ENCODE measurements around the gene KIF17.
A peak's percentile ranks its signal among the peaks of the same experiment; 100 is the strongest.
"Not testable (repeated sequence)": the region's sequence is repeated elsewhere in the genome, so short reads cannot be mapped to it uniquely, and the experiment has no call there.

The KIF17 gene

DNA sequence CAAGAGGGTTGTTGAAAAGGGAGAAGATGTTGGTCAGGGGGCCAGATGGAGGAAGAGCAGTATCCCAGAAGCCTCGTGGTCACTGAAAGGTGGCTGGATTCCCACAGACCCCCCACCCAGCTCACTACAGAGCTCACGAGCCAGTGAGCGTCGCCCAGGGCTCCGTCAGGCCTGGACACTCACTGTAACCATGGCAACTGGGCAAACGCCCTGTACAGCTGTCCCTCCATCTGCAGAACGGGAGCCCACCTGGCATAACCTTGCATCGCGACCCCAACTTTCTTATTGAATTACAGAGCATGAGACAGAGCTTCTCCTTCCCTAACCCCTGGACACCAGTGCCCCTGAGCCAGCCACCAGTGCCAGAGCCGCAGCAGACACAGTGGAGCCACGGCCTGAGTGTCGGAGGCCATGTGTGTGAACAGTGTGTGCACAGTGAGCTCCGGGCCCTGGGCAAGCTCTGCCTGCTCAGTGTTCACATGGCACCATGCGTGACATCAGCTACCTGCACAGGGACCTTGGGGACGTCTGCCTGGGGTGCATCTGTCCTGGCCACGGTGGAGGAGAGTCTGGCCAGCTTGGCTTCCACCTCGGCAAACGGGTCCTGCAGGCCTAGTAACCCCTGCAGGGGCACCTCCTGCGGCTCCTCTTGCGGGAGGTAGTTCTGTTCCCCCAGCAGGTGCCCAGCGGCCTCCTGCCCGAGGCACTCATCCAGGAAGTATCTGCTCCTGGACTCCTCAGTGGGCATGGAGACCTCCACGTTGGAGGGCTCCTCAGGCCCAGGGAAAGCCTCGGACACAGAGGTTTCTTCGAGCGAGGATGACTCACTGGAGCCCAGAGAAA lies 30.7 kb downstream of the KIF17 start:
- DNase-seq (ENCODE audit: low read depth): no peak

DNA sequence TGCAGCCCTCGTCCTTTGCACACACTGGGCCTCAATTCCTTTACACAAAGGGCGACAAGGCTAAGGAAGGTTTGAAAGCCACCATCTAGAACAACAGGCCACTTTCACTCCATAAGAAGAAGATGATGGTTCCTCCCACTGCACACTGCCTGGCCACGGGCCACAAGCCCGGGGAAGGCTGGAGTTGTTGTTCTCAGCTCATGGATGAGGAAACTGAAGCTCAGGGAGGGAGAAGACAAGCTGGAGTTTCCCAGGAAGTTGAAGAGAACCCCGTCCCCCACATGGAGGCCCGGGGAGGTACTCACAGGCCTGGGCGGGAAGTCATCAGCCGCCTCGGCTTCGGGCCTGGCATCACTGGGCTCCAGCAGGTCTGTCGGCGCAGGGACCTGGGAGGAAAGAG lies 32.1 kb downstream of the KIF17 start:
- DNase-seq (ENCODE audit: low read depth): no peak

DNA sequence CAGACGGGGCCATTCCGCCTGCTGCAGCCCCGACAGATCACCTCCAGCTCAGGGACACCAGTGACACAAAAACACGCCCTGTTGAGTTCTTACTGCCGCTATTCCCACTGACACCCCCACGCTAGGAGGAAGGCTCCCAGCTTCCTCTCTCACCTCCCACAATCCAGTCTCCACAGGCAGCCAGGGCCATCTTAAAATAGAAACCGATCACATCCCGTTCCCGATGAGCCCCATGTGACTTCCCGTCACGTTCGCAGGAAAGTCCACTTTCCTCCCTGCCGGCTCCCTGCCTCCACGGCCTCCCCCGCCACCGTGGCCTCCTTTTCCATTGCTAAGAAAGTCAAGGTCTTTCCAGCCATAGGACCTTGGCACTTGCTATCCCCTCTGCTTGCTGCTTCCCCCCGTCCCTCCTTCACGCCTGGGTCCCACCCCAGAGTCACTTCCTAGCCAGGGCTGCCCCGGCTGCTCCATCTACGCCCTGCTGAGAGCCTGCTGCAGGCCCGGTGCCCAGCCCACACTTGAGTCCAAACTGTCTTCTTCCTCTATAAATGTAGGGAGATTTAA lies 32.6 kb downstream of the KIF17 start:
- DNase-seq (ENCODE audit: low read depth): no peak

DNA sequence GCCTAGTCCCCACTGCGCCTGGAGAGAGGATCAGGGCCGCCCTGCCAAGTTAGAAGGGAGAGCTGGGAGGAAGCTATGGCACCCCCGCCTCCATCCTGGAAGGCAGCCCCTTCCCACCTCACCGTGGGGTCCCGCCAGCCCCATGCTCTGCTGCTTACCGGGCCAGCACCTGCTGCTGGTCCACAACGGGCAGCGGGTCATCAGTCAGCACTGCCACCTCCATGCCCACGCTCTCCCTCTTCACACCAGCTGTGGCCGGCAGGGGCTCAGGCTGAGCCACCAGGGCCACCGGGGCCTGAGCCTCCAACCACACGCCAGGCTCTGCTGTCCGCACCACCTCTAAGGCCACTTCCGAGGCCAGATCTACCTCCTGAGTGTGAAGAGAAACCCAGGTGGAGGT lies 33.2 kb downstream of the KIF17 start:
- no peak for DNase-seq (ENCODE audit: low read depth)

DNA sequence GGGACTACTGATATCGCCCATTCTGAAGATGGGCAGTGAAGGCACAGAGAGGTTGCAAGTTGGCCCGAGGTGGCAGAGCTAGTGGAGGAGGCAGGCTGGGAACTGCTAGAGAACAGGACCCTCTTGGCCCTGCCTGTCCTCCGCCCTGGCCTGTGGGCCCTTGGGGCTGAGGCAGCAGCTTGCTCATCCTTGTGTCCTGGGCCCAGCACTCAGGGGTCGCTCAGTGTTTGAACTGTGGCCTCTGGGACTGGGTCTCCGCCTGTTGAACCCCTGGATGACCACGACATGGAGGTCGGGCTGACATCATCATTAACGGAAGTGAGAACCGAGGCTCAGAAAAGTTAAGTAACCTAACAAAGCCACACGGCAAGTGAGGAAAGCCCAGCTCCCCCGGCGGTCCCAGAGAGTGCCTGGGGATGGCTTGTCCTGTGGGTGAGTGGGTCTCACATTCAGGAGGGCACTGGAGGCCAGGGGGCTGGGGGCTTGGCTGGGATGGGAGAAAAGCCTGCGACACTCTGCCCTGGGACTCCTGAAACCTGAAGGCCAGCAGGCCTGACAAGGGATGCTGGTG lies 33.7 kb downstream of the KIF17 start:
- DNase-seq (ENCODE audit: low read depth): no peak

DNA sequence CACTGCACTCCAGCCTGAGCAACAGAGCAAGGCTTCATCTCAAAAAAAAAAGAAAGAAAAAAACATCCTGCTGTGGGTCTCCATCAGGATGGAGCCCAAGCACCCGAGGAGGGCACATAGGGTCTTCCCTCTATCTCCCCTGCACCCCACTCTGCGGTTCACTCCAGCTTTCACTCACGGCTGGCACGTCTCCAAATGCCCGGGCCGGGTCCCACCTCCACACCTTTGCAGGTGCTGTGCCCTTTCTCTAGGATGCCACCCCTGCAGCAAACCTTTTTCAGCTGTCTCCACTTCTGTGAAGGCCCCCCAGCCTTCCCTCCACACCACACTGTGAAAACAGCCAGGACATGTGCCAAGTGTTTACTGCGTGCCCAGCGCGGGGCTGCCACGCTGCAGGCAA lies 34.2 kb downstream of the KIF17 start:
- DNase-seq (ENCODE audit: low read depth): no peak

DNA sequence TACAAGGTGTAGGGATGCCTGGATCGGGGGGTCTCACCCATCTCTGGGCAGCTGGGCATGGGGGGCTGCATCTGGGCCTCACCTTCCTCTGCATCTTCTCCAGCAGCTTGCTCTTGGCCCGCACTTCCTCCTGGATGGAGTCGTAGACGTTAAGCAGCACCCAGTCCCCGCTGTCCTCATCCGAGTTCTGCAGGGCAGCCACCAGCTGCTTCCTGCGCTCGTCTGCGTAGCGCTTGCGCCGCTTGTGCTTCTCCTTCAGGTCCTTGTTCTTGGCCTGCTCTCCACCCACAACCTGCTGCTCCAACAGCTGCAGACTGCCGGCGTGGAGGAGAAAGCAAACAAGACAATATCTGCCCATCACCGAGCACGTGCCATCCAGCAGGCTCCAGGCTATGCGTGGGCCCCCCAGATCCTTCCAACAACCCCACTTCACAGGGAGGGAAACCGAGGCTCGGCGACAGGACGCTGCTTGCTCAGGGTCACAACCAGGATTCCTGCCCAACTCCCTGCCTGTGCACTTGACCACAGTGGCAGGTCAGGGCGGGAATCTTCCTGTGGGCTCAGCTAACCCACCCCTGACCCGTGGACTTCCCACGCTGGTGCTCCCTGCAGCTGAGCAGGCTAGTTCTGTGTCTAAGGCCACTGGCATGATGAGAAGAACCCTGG lies 35.1 kb downstream of the KIF17 start:
- no peak for DNase-seq (ENCODE audit: low read depth)

DNA sequence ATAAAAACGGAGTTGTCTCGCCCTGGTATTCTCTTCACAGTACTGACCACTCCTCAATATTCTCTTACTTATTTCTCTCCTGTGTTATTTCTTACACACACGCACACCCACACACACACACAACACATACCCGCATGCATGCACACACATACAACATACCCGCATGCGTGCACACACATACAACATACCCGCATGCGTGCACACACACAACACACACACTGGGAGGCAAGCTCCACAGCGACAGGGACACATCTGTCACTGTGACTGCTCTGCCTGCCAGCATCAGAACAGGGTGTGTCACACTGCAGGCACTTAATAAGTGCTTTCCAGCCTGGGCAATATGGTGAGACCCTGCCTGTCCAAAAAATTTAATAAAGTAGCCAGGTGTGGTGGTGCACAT lies 35.8 kb downstream of the KIF17 start:
- no peak for DNase-seq (ENCODE audit: low read depth)

DNA sequence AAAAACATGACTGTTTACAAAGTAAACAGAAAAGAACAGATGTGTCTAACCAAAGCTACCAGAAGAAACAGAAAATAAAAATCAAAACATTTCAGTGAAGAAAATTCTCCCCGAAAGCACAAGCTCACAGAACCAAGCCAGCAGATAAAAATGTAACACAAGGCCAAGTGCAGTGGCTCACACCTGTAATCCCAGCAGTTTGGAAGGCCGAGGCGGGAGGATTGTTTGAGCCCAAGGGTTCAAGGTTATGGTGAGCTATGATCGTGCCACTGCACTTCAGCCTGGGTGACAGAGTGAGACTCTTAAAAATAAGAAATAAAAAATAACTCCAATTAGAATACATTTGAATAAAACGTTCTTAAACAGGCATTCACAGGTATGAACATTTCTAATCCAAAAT lies 37.5 kb downstream of the KIF17 start:
- no peak for DNase-seq (ENCODE audit: low read depth)

DNA sequence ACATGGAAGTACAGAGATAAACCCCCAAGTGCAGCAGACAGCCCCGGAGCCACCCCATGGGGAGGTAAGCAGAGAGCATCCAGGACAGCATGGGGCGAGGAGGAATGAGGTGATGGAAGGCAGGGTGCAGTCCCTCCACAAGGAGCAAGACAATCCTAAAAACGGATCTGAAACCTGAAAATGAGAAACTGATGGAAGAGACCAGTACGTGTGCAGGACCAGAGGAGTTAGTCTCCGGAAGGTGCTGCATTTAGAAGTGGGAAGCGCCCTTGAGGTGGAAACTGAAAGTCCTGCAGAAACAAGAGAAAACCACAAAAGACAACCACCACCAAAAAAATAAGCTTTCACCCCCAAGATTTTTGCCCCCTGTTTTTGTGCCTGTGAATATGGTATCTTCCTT lies 39.2 kb downstream of the KIF17 start:
- no peak for DNase-seq (ENCODE audit: low read depth)

DNA sequence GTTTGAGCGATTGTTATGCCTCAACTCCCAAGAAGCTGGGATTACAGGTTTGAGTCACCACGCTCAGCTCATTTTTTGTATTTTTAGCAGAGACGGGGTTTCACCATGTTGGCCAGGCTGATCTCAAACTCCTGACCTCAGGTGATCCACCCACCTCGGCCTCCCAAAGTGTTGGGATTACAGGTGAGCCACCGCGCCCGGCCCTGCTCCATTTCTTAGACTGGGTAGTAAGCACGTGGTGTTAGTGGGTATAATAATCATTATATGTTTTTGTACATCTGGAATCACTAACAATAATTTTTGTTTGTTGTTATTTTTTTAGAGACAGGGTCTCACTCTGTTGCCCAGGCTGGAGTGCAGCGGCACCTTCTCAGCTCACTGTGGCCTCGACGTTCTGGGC lies 44.2 kb downstream of the KIF17 start:
- not testable (repeated sequence) for DNase-seq (ENCODE audit: low read depth)

DNA sequence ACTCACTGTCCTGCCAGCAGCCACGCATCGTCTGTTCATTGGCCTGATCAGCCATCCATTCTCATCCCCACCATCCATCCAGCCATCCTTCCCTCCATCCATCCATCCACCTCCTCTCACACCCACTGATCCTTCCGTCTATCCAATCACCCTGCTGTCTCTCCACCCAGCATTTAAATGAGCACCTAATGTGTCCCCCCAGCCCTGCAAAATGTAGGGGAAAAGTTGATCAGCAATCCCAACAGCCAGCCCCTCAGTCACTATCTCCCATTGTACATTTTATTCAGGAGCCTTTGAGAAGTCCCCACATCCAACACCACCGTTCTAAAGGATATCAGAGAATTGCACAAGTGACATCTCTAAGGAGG lies 45.6 kb downstream of the KIF17 start:
- no peak for DNase-seq (ENCODE audit: low read depth)

DNA sequence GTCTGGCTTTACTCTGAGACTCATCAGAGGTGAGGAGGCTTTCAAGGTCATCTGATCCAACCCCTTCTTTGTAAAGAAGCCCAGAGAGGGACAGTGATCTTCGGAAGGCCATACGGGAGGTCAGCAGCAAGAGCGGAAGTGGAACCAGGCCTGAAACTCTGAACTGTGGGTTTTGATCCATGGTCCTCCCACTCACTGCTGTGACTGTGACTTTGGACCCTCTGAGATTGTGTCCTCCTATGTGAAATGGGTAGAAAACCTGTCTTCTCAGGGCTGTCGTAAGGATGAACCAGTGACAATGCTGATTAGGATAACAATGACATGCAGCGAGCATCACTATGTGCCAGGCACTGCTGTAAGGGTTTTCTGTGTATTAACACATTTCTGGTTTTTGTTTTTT lies 46.9 kb downstream of the KIF17 start:
- DNase-seq (ENCODE audit: low read depth): no peak

DNA sequence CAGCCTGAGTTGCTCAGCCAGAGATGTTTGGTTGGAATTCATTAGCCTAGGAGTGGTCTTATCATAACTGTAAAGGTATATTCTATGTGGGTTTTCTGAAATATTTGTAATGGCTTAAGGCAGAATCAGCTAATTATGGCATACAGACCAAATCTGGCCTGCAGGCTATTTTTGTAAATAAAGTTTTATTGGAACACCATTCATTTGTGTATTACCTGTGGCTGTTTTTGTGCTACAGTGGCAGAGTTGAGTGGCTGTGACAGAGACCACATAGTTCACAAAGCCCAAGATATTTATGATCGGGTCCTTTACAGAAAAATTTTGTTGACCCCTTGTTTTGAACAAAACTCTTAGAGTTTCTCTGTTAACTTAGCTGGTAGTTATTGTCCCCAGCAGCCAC lies 49.2 kb downstream of the KIF17 start:
- DNase-seq (ENCODE audit: low read depth): no peak

DNA sequence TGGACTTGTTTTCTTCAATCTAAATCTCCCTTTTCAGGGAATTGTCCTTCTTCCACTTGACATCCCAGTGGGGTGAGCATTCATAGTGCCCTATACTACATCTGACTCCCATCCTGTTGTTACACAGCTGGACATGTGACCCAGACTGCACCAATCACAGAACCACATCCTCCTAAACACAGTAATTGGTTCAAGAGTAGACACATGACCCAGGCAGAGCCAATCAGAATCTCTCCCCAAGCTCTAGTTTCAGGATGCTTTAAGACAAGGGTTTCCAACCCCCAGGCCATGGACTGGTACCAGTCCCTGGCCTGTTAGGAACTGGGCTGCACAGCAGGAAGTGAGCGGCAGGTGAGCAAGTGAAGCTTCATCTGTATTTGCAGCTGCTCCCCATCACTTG lies 51.0 kb downstream of the KIF17 start:
- no peak for DNase-seq (ENCODE audit: low read depth)

DNA sequence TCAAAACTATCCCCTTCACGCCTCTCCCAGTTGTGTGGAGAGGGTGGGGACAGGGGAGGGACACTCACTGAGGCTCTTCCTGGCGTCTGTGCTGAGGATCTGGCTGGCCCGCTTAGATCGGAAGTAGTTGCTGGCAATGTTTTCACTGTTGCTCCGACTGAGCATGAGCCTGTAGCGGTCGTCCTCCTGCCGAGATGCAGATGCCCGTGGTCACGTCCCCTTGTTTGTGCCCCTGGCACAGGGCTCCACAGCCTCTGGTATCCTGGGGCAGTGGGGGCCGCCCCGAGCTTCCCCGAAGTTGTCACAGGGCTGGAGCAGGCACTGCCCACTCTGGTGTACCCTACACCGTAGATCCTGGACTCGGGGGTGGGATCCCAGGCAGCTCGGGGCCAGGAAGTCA lies 51.7 kb downstream of the KIF17 start:
- no peak for DNase-seq (ENCODE audit: low read depth)

DNA sequence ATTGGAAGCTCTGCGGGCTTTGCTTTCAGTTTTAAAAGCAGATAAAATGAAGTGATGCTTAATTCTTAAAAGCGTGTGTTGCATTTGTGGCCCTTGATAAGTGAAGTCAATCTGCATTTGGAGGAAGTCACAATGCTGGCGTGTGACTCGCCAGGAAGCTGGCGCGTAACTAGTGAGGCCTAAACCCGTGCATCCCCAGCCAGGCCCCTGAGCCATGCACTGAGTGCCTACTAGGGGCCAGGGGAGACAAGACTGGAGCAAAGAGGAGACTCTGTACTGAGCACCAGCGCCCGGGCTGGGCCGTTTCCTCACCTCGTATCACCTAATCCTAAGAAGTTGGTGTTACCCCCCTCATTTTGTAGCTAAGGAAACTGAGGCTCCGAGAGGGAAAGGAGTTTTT lies 52.1 kb downstream of the KIF17 start:
- DNase-seq (ENCODE audit: low read depth): no peak

DNA sequence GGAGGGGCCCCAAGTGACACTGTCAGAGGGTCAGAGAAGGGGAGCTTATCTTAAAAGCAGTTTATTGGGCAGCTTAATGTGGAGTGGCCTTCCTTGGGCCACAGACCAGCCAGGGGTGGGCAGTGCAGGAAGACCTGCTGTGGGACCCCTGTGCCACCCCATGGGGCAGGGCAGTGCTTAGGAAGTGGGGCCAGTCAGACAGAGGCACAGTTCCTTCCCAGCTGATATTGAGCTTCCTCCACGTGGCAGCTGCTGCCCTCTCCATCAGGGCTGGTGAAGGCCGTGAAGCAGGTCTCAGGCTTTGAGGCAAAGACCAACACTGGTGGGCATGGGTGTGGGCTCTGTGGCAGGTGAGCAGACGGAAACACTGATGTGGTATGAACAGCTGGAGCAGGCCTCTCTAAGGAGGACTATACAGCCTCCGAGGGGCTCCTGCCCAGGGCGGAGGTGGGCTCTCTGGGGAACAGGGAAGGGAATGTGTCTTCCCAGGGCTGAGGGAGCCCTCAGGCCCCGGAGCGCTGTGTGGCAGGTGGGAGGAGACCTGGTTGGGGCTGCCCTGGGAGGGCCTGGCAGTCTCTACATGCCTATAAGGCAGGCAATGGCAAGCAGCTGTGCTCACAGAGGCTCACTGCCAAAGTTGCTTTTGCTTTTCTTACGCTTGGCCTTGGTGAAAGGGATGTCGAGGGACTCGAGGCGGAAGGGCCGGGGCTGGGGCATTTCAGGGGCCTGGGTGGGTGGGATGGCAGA lies 53.7 kb downstream of the KIF17 start:
- no peak for DNase-seq (ENCODE audit: low read depth)

DNA sequence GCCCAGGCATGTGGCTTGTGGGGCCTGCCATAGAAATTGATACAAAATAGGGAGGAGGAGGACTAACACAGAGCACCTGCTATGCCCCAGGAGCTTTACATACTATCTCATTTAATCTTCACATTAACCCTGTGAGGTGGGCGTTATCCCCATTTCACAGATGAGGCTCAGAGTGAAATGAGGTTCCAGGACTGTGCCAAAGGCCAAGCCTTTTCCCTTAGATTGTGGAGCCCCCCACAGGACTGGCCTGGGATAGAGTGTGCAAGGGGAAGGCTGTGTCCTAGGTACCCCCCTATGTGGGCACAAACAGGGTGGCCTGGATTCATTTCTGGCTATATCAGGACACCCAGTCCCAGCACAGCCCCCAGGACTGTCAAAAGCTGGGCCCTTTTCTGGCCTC lies 54.4 kb downstream of the KIF17 start:
- no peak for DNase-seq (ENCODE audit: low read depth)

DNA sequence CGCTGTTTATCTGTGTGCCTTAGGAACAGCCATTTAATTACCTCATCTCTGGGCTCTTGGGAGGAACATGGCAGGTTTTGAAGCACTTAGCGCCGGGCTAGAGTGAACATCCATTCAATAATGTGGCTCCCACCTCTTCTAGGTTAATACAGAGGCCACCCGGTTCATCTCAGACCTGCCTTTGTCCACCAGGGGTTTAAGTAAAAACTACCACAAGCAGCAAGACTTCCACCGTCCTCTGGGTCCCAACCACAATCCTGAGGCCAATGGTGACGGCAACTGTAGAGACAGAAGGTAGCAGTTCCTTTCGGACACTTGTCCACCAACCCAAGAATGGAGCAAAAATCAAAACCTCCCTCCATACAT lies 55.7 kb downstream of the KIF17 start:
- no peak for DNase-seq (ENCODE audit: low read depth)

DNA sequence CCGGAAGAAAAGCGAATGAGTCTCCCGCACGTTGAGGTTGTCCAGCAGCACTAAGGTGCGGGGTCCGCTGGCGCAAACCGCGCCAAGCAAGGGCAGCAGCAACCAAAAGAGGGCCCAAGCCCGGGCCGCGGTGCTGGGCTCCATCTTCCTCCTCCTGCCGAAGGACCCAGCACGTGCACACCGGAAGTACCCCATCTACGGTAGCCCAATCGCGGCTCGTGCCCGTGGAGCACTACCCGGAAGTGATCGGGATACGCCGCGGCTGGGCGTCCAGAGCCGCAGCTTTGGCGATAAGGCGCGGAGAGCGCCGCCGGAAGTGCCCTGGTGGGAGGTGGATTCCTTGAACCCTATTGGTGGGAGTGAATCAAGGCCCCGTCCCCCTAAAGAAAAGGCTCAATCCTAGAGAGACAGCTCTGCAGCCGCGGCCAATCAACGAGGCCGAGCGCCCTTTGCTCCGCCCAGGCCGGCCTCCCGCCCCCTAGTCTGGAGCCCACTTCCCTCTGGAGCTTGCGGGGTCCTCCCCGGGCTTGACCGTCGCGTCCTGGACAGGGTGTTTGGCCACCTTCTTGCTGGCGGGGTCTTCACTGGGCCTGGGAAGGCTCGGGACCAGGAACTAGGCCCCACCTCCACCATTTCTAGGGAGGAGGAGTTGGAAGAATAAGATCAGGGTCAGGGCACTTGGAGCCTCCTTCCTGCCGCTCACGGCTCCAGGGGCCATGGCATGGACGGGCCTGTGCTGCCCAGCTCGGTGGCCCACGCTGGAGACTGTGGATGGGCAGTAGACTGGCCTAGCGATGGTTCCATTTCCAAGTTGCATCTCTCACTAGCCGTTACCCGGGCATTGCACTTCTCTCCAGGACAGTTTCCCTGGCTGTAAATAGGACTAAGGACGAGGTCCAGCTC lies 56.3 kb downstream of the KIF17 start, which contains the start of gene DDOST:
TSS of gene DDOST (minus strand) at position 163 of the 903 bp plus-strand sequence. CDS start at position 144, 19 bp downstream.
- peak; percentile 87 for DNase-seq (ENCODE audit: low read depth)

Data from non-pigmented ciliary epithelial cell (primary cell).